ENCODE measurements around the gene RASSF6.
A peak's percentile ranks its signal among the peaks of the same experiment; 100 is the strongest.
"Not testable (repeated sequence)": the region's sequence is repeated elsewhere in the genome, so short reads cannot be mapped to it uniquely, and the experiment has no call there.

The RASSF6 gene, protein sequence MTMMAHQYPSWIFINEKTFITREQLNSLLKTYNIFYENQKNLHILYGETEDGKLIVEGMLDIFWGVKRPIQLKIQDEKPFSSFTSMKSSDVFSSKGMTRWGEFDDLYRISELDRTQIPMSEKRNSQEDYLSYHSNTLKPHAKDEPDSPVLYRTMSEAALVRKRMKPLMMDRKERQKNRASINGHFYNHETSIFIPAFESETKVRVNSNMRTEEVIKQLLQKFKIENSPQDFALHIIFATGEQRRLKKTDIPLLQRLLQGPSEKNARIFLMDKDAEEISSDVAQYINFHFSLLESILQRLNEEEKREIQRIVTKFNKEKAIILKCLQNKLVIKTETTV

DNA sequence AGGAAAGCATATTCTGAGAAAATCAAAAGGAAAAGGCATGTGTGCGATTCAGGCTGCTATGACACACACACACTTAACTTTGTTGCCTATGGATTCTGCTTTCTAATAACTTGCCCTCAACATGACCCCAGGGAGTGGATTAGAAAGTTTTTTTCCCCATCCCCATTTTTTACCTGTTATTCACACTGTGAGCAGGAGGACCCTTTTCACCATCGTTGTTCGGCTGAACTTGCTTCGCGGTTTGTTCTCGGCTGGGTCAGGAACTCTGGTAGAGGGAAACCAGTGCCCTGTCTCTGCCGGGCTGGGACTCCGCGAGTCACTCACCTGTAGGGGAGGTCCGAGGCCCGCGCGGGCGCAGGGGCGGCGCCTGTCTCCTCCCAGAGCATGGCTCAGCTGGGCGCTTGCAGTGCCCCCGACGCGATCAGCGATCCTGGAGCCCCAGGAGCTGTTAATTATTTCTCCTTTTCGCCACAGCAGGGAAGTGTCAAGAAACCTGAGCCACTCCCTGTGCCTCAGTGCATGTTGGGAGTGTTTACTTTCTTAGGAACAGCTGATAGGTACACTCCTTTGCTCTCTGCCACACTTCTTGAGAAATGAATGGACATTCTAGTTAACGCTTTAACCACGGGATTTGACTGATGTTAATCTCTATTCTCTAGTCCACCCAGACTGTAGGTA lies at the start of gene RASSF6:
RASSF6 (minus strand) TSS at position 322 of the 678 bp plus-strand sequence. CDS start 8,641 bp downstream, outside the sequence.
- DNase-seq, result peak; percentile 54

DNA sequence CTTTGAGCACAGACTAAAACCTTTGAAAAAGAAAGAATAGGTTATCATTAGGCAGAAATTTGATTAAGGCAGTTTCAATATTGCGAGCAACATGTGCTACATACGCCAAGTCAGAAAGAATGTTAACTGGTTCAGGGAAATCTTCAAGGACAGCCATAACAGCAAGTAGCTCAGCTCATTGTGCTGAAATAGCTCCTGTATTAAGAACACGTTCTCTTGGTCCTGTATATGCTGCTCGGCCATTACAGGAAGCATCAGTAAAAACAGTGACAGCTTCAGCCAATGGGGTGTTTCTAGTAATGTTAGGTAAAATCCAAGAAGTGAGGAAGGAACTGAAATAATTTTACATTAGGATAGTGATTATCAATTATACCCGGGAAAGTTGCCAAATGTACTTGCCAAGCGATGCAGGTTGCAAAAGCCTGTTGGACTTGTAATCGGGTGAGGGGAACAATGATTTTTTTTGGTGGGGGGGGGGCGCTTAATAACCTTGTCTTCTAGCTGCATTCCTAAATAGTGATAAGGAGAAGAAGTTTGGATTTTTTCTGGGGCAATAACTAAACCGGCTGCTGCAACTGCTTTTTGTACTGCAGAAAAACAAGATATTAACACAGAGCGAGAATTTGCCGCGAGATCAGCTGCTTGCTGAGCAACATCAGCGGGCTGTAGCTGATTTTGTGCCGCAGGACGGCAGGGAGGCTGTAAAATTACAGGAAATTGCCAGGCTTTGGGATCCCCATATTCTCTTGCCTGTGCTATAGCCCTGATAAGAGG lies 49.4 kb upstream of the RASSF6 start:
- DNase-seq, result no peak

DNA sequence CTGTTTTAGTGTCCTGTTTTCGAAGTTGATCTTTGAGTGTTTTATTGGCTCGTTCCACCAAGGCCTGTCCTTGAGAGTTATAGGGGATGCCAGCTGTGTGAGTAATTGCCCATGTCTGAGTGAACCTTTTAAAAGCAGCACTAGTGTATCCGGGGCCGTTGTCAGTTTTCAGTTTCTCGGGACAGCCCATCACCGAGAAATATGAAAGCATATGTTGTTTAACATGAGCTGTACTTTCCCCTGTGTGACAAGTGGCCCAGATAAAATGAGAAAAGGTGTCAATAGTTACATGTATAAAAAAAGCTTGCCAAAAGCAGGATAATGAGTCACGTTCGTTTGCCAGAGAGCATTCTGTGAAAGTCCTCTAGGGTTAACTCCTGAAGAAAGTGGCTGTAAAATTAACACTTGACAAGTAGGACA lies 48.6 kb upstream of the RASSF6 start:
- peak; percentile 23 for DNase-seq

DNA sequence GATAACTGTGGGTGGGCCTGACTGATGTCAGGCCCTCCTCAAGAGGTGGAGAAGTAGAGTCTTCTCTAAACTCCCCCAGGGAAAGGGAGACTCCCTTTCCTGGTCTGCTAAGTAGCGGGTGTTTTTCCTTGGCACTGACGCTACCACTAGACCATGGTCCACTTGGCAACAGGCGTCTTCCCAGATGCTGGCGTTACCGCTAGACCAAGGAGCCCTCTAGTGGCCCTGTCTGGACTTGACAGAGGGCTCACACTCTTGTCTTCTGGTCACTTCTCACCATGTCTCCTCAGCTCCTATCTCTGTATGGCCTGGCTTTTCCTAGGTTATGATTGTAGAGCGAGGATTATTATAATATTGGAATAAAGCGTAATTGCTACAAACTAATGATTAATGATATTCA lies 45.7 kb upstream of the RASSF6 start:
- DNase-seq, result not testable (repeated sequence)

DNA sequence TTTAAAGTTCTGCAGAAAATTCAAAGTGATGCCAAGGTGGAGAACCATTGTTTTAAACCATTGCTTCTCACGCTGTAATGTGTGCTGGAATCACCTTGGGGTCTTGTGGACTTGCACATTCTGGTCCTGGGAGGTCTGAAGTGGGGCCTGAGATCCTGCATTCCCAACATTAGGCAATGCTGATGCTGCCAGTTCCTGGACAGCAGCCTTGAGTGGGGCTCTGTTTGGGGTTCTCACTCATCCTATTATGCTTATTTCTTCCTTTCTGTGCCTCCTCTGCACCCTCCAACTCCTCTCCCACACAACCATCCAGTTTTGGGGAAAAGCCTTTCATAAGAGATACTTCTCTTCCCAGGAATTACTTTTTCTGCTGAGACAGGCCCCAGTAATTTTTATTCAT lies 44.2 kb upstream of the RASSF6 start:
- DNase-seq, result no peak

DNA sequence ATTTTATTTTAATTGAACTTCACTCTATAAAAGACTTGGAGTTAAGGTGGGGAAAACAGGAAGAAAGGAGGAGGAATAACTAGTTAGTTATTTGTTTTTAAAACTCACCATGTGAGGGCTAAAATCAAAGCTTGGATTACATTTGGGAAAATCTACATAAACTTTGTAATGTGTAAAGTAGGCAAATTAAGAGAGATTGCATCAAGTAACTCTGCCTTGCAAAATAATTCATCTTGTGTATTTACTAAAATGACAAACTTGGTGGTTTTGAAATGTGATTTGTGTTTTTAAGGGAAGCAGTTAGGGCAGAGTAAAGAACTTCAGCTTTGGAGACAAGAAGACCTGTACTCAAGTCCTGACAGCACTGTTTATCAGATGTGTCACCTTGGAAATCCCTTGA lies 43.3 kb upstream of the RASSF6 start:
- no peak for DNase-seq

DNA sequence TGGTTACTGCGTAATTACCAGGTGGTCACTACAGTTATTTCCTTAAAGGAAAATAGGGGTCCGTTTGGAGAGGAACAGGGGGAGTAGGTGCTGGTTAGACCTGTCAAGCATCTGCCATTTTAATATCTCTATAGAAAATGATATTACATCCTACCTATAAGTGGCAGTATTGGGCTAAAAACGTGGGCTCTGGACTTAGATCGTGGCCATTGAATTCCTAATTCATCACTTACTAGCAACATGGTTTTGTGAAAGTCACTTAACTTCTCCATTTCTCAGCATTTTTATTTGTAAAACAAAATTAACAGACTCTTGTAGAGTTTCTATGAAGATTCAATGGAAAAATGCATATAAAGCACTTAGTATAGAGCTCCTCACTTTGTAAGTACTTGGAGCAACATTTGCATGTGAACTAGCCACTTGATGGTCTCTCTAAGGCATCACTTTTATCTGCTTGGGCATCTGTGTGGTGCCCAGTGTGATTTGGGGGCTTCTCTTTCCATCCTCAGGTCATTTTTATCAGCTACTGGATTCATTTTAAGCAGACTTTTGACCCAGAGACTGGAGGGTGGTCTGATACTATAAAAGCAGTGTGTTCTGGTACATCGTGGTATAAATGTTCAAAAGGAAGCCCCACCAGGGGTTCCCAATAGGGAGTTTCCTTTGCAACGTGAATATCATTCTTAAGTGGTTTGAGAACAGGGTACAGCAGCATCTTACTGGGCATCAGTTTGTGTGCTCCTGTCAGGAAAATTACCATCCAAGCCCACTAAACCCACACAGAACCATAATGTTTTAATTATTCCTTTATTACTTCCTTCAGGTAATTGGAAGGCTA lies 42.7 kb upstream of the RASSF6 start:
- DNase-seq, result peak; percentile 83

DNA sequence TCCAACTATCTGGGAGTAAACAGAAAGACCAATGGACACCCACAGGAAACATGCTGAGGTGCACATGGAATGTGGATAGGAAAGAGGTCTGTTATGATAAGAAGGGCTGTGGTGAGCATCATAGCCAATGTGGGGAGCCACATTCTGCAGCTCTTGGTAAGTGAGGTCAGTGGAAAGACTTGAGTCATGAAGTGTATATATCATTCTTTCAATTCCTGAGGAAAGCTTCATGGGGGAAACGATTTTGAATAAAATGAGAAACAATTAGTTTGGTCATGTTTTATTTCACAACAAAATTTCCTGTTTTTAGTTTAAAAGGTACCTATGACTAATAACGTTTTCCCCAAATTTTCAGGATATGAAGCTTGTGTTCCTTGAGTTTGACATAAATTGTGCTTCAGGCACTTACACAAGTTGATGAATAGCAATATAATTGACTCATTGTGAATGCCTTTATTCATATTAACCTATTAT lies 41.4 kb upstream of the RASSF6 start:
- peak; percentile 96 for DNase-seq

DNA sequence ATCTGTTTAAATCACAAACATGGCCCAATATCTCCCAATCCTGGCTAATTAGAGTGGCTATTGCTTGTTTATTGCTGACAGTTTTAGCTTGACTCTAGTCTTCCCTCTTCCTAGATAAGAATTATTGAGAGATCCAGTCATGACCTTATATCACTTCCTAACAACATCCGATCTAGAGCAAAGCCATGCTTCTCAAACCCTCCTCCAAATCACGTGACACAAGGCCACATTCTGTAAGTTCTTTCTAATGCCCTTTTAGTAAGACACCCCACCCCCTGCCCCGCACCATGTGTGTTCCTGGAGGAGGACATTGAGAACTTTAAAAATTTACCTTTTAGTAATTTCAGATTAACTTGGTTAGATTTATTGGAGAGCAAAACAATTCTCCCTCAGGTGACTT lies 40.6 kb upstream of the RASSF6 start:
- DNase-seq, result no peak

DNA sequence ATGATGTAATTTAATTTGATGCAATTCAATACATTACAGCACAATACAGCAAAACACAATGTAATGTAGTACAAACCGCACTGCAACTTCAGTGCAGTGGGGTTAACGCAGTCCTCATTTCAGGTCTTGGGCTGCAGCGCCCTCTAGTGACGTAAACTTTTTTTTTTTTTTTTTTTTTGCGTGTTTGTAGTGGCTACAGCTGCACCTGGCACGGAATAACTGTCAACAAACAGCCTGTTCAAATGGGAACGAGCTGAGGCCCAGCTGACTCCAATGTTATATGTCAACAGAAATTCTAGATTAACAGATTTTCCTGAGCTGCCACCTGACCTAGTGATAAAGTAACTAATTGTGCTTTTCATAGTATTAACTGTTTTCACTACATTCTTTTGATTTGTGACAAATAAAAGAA lies 33.5 kb upstream of the RASSF6 start:
- DNase-seq, result peak; percentile 52

DNA sequence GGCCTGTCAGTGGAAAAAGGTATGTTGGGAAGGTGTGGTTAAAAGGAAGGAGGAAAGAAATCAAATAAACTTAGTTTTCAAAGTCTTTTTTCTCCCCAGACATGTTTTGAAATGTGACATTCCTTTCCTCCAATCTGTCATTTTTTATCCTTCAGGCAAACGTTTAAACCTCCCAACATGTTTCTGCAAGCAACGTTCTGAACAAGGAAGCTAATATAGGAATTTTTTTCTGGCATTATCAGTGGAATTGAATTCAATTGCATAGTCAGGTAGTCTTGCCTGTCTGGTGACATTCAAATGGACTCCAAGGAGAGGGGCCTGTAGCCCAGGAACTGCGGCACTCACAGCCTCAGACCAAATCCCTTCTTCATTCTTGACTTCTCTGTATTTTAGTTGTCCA lies 30.0 kb upstream of the RASSF6 start:
- DNase-seq, result no peak

DNA sequence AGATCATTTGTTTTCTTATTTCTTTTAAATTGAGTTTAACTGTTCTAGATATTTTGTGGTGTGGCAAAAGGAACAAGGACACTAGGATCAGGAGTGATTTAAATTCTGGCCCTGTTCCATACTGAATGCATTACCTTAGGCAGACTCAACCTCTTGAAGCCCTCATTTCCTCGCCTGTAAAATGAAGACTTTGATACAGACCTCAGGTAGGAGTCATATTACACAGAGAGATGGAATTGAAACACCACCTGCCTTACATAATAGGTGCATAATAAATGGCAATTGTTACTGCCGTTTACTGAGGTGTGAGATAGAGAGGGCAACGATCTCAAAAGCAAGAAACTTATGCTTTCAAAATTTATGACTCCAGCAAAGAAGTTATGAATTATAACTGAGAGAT lies 28.2 kb upstream of the RASSF6 start:
- no peak for DNase-seq

DNA sequence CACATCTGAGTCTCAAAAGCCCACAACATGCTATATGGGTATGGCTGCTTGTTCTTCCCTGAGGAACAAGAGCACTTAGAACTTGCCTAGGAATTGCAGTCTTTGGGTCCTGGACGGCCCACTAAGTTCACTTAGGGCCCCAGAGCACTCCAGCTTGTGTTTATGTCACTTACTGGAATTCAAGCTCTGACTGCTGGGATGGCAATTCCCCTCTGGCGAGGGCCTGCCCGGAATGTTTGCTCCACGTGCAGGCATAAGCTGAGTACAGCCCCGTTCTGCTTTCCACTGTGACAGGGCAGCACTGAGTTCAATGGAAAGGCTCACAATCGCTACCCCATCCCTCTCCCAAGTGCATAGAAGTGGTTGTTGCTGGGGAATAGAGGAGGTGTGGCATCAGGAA lies 25.9 kb upstream of the RASSF6 start:
- no peak for DNase-seq

DNA sequence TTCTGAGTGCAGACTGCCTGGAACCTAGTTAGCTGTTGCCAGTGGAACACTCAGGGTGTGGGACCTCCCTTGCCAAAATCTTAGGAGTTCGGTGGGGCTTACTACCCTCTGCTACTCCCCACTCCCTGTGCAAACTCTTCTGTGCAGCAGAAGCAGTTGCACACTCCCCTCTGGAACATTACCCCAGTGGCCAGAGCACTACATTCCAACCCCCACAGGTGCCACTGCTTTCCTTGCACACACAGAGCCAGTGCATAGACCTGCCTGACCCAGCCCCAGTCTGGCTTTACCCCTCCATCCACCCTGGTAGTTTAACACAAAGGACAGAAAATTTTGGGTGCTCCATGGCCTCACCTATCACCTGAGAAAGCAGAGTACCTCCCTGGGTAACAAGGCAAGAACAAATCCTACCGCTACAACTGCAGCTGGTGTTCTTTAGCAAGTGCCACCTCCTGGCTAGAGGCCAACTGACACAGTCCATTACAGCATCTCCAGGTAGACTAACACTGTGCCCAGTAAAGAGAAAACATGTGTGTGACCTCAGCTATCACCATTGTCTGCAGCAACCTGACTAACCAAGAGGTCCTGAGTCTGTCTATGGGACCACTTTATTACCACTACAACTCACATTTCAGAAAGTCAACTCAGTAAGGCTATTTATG lies 11.5 kb upstream of the RASSF6 start:
- DNase-seq, result no peak

DNA sequence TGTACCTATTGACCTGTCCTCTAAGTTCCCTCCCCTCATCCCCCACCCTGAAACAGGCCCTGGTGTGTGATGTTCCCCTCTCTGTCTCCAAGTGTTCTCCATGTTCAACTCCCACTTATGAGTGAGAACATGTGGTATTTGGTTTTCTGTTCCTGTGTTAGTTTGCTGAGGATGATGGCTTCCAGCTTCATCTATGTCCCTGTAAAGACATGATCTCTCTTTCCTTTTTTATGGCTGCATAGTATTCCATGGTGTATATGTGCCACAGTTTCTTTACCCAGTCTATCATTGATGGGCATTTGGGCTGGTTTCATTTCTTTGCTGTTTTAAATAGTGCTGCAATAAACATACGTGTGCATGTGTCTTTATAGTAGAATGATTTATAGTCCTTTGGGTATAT lies 8.6 kb upstream of the RASSF6 start:
- DNase-seq, result not testable (repeated sequence)

DNA sequence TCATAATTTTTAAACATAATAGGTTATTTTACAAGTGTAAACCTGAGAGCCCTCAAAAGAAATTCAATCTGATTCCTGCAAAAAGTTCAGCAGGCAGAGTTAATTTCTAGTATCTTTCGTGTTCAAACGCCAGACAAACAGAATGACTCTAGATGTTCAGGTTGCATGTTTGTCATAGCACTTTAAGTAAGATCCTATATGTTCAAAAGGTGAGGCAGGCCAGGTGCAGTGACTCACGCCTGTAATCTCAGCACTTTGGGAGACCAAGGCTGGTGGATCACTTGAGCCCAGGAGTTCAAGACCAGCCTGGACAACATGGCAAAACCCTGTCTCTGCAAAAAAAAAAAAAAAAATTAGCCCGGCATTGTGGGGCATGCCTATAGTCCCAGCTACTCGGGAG lies 1.1 kb upstream of the RASSF6 start:
- no peak for DNase-seq

DNA sequence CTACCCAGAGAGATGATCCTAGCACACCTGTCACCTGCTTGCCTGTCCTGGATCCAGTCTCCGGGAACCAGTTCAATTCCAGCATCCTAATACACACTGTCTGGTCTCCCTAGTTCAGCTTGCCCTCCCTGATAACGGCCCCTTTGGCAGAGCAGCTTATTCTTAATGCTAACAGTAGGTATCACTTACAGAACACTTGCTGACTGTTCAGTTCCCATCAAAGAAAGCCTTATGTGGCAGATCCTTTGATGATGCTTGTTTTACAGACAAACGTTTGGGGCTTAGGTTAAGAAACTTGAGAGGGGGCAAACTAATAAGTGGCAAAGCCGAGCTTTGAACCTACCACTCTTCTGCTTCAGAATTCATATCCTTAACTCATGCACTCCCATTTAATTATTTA lies 890 bp downstream of the RASSF6 start:
- no peak for DNase-seq

DNA sequence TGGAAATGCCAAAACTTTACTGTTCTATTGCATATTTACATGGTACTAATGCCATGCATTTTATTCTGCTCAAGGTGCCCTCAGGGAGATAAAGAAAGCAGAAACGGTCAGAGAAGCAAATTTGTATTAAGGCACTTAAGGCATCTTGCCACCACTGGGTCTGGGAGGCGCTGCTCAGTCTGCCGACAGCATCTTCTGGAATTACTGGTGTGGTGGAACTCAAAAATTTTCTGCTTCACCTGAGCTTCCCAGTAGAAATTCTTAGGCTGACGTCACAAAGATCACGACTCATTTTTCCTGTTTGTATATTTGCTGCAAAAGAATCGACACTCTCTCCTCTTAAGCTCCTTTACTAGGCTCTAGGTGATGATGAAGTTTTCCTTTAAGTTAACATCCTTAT lies 3.0 kb downstream of the RASSF6 start:
- DNase-seq, result no peak

DNA sequence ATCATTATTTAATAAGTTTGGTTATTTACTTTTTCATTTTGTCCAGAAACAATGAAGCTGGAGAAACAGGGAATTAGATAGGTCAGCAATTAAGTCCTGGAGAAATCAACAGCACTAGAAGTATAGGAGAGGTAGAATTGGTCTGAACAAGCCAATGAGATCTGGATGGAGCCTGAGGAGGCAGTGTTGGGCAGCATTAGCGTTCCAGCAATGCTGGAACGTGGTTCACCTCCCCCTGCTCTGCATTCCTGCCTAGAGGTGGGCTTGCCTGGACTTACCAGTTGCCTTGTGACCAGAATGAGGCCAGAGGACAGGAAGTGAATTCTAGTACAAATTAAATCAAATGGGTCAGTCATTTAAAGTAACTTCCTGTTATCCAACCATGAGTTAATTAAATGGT lies 4.6 kb downstream of the RASSF6 start:
- no peak for DNase-seq

DNA sequence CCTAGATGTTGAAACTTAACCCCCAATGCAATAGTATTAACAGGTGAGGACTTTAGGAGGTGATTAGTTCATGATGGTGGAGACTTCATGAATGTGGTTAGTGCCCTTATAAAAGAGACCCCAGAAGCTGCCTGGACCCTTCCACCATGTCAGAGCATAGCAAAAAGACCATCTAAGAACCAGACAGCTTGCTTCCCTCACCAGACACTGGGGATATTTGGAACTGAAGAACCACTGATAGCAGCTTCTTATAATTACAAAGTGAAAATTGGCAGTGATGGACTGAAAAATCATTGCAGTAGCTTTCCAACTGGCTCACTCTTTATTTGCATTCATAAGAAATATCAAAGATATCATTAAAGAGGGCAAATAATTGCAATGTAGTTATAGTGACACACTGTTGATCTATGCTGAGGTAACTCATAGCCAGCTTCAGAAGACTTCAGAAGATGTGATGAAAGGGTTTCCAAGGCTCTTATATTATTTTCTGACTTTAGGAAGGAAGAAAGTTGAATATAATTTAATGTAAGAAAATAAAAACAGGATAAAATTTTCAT lies 5.8 kb downstream of the RASSF6 start:
- DNase-seq, result no peak

DNA sequence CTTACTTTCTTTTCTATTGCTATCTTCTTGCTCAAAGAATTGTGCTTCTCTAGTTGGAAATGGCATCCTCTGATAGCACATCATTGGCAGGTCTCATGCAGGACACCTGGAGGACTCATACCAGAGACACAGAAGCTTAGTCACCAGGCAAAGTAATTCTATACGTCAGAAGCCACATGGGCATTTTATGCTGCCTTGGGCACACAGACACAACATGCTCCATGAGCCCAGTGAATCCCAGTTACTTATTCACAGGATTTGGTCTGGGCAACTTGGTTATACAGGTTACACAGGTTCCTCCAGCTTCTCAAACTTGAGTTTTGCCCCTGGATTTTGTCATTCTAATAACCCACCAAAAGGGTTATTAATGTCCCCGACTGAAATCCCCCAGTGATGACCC lies 7.1 kb downstream of the RASSF6 start:
- DNase-seq, result no peak

DNA sequence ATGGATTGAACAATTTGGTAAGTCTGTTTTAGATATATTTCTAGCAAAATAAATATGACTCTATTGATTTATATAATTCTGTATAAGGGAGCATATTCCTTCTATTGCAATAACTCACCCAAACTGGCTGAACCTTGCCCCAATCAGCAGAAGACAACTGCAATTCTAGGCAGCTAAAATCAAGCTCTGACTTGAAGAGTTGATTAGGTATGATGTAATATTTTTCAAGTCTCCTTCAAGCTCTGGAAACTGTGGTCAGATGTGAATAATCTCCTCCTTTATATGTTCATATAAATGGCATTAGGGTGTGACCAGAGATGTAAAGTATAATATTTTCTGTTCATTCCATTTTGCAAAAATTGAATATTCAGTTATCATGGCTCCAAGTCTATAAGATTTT lies 8.2 kb downstream of the RASSF6 start:
- DNase-seq, result no peak

Measured in kidney glomerular epithelial cell (primary cell).